LoVo (cell line): ENCODE results near the gene PIK3AP1.

Experiments used
- DNase-seq: peaks from one replicate; pipeline ENCODE4 v3.0.0-alpha.2; 2016; ENCODE audit warnings: low spot score

Gene PIK3AP1

DNA sequence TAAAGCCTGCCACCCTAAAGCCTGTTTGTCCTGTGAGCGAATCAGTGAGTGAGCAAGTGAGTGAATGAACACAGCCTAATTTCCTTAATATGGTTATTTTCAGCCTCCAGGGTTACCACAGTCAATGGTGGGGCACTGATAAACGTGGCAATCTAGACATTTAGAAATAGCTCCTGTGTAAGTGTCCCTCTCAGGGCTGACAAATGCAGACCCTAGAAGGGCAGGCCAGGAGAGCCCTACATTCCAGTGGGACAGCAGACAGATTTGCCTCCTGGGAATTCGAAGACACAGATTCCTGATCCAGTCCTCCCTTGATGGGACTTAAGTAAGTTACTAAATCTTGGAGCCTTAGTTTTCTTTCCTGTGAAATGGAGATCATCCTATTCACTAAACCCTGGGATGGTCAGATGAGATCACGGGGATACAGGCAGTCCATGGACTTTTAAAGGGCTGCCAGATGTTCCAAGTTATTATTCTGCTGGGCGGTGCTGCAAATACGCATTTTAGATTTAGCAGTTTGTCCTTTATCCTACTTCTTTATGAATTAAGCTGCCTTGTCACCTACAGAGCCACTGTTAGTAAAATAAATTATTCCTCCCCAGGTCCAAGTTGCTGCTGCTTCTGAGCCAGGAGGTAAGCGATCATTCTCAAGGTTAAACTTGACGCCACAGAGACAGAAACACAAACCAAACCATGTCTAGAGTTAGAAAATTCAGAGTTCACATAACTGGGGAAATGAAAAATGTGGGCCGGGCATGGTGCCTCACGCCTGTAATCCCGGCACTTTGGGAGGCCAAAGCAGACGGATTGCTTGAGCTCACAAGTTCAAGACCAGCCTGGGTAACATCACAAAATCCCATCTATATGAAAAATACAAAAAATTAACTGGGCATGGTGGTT is 78.7 kb downstream of the PIK3AP1 start:
- DNase-seq: no peak

GRCh38 chr10:96639899-96640298 is 80.4 kb downstream of the PIK3AP1 start:
- no peak for DNase-seq

DNA sequence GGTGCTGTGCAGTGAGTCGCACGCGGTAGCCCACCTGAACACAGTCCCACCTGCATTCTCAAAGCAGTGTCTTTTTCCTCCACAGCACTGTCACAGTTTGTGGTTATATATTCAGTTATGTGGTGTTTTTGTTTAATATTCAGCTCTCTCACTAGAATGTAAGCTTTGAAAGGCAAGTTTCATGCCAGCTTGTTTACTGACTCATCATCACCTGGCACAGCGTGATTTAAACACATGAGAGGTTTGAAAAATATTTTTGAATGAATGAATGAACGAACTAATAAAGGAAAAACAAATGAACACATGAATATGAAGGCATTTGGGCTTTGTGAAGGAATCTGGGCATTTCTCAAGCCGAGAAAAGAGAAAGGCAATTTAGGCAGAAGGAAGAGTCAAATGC is 81.6 kb downstream of the PIK3AP1 start:
- no peak for DNase-seq

DNA sequence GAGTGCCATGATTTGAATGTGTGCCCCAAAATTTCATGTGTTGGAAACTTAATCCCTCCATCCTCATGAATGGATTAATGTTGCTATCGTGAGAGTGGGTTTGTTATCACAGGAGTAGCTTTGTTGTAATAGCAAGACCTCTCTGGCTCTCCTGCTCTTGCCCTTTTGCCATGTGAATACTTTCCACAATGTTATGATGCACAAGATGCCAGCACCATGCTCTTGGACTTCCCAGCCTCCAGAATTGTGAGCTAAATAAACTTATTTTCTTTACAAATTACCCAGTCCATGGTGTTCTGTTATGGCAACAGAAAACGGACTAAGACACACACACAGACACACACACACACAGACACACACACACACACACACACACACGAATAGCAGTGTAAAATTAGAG is 82.2 kb downstream of the PIK3AP1 start:
- DNase-seq: no peak

- DNase-seq: no peak
These were observed 82.6 kb downstream of the PIK3AP1 start for GRCh38 chr10:96637709-96638108.

GRCh38 chr10:96636551-96636950 is 83.8 kb downstream of the PIK3AP1 start:
- DNase-seq: no peak

DNA sequence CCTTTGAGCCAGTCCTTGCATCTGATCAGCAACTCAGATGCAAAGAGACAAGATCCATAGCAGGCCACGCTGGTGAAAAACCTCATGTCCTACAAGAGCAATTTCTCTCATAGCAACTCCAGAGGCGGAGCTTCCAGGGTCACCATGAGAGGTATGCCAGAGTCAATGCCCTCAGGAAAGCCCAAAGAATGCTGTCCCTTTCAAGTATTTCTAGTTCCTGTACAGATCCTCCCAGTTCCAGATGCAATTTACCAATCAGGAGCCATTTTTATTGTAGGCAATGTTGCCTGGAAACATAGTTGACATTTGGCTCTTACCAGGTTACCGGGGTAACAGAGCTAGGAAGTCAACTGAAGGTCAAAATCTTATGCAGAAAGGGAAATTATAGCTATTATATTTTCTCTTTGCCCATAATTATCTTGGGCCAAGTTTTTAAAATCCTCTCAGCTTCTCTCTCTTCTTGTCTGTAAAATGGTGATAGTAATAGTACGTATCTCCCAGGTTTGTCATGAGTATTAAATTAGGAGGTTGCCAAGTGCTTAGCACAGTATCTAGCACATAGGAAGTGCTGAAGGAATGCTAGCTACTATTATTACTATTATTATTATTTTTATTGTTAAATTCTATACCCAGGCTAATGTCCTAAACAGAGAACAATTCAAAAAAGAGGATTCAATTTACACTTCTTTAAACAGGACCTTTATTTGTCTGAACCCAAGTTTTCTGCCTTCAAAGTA is 87.2 kb downstream of the PIK3AP1 start:
- DNase-seq: no peak

GRCh38 chr10:96627292-96627691 is 93.0 kb downstream of the PIK3AP1 start:
- no peak for DNase-seq

DNA sequence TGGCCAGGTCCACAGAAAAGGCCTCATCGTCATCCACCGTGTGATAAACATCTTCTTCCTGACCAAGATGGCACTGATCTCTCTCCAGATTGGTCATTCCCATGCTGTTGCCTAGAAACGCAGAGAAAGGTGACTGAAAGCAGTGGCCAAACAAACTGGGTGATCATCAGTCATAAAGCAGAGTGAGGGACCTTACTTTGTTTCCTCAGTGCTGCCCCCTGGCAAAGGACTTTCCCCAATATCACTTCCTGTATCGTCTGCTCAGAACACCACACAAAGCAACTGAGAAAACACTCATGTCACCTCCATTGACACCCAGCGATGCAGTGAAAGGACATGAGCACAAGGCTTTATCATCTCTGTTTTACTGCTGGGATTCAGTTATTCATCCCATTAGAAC is 93.5 kb downstream of the PIK3AP1 start:
- no peak for DNase-seq

DNA sequence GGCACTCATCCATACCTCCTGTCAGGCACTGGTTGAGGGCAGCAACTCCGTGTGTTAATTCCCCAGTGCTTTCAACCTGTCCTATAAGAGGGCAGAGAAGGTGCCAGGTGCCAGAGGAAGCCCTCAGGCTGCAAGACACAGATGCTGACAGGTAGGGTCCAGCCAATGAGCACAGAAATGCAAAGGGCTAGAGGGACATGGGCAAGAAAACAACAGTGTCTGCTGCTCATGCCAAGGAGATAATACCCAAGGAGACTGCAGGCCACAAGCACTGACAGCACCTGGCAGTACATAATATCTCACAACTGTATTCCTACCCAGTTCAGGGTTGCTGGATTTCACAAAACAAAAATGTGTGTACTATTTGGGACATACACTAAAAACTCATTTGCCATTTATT is 95.1 kb downstream of the PIK3AP1 start:
- DNase-seq: no peak

GRCh38 chr10:96622013-96622787 is 98.1 kb downstream of the PIK3AP1 start:
- DNase-seq: no peak

DNA sequence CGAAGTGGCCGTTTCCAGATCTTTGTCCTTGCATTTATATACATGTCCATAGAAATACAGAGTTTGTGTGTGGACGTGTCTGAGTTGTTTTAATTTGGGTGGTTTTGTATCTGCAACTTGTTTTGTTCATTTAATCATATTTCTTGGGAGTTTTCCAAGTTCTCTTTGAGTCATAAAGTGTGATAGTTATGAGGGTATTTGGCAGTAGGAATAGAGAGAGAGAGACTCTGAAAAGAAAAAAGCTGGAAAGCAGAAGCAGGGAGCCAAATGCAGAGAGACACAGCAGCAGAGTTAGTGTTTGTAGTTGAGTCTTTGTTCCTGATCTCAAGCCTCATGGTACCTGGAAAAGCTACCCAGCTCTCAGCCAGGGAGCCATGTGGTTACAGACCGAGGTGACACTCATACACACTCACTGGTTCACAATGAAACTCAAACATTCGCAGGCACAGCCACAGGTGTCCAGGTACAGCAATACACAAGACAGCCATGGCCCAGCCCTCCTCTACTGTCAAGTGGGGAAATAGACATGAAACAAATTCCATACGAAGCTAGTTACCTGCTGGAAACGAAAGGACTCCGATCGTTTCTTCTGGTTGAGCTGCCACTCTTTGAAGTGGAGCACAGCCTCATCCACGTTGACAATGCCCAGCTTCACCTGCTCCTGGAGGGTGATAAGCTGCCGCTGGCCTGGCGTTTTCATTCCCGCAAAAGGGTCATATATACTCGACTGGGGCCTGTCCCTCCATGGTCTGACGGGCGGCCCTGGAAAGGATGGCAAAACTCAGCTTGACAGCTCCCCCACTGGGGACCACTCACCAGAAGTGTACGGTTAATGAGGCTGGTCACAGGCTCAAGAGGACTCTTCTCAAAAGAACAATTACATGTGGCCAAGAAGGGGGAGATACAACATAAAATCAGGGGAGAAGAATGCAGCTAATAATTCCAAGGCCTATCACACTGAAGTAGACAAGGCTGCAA is 100.2 kb downstream of the PIK3AP1 start:
- DNase-seq: no peak

GRCh38 chr10:96619120-96619519 is 101.2 kb downstream of the PIK3AP1 start:
- DNase-seq: no peak

GRCh38 chr10:96618653-96619052 is 101.7 kb downstream of the PIK3AP1 start:
- no peak for DNase-seq

GRCh38 chr10:96616961-96617360 is 103.4 kb downstream of the PIK3AP1 start:
- no peak for DNase-seq

GRCh38 chr10:96614515-96614914 is 105.8 kb downstream of the PIK3AP1 start:
- peak; percentile 59 for DNase-seq

DNA sequence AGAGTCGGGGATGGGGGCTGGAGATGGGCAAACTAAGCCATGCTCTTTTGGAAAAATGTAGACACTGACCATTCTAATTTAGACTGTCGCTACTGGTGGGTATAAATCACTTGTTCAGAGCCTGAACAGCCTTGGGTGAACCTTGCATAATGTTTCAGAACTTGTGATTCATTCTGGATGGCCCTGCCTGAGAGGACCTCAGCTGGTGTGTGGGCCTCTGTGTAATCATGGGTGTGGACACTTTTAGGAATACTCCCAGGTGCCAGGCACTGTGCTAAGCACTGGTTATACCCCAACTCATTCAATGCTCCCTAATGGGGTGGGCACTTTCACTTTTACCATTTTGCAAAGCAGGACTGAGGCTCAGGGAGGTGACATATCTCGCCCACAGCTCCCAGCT is 106.7 kb downstream of the PIK3AP1 start:
- no peak for DNase-seq

GRCh38 chr10:96612055-96612830 is 108.1 kb downstream of the PIK3AP1 start:
- DNase-seq: no peak

GRCh38 chr10:96610817-96611216 is 109.5 kb downstream of the PIK3AP1 start:
- DNase-seq: peak; percentile 17

GRCh38 chr10:96609510-96609909 is 110.8 kb downstream of the PIK3AP1 start:
- no peak for DNase-seq

DNA sequence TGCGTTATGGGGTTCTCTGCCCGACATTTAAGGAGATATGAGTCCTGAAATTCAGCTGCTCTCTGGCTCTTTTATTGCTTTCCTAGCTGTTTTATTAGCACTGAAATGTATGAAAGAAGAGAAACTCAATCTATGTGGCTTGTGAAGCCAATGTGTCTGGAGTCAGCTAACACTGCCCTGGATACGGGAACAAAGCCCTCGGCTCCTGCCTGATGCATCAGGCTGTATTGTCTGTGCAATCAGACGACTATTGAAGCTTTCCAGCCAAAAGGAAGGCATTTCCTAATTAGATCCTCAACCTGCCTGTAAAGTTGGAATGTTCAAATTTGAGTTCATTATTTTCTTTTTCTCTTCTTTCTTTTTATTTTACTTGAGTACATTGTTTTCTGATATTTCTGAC is 111.5 kb downstream of the PIK3AP1 start:
- DNase-seq: no peak
